Neutrophil (primary cell): ENCODE results near the gene CNTNAP2.

ENCODE experiments used
- H3K27ac ChIP-seq: fragments of 200-600 bp; sonication (generic); 2 replicates; pipeline ENCODE4 v1.5.1; 2016; ENCODE audit warnings: mild to moderate bottlenecking, moderate library complexity
- H3K27me3 ChIP-seq: fragments of 200-600 bp; sonication (generic); 2 replicates; pipeline ENCODE4 v1.6.0; 2016; ENCODE audit warnings: mild to moderate bottlenecking
- H3K36me3 ChIP-seq: fragments of 200-600 bp; sonication (generic); 2 replicates; pipeline ENCODE4 v1.5.1; 2017
- H3K4me1 ChIP-seq, 2 experiments: fragments of 200-600 bp in 1 of 2; sonication (generic) in 1 of 2; 1 replicate in 1 of 2; 2 replicates in 1 of 2; pipeline versions ENCODE4 v1.5.1 to v1.6.1; 2013 to 2016; ENCODE audit warnings: low read depth in 1 of 2, low read length in 1 of 2, mild to moderate bottlenecking in 1 of 2, moderate library complexity in 1 of 2; ENCODE audit not compliant: control insufficient read depth in 1 of 2, insufficient read depth in 1 of 2
- H3K4me3 ChIP-seq, 2 experiments: fragments of 200-600 bp in 1 of 2; sonication (generic) in 1 of 2; 1 replicate in 1 of 2; 2 replicates in 1 of 2; pipeline ENCODE4 v1.5.1; 2013 to 2016; ENCODE audit warnings: low read depth in 1 of 2, low read length in 1 of 2, mild to moderate bottlenecking in 1 of 2, moderate library complexity in 1 of 2
- H3K9me3 ChIP-seq: fragments of 200-600 bp; sonication (generic); 2 replicates; pipeline ENCODE4 v1.5.1; 2016
- CTCF ChIP-seq: fragments of 200-600 bp; sonication (generic); IDR thresholded peaks from 2 replicates; pipeline ENCODE4 v1.5.1; 2016; ENCODE audit warnings: antibody characterized with exemption

The CNTNAP2 gene

DNA sequence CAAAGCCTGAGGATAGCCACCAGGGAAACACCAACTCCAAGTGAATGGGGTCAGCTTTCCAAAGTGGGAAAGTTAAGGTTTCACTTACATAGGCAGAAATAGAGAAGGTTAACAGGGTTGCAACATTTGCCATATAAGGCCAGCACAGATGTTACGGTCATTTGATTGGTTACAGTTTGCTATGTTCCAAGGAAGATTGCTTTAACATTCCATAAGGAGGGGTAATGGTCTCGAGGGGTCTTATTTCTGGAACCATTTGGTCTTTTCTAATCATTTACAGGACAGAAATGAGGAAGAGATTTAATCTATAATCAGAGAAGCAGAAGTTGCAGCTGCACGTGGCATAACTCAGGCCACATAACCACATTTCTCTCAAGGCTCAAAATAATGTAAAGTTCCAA lies 1794.6 kb downstream of the CNTNAP2 start:
- no peak for TF ChIP-seq CTCF
- no peaks in the 10 kb centered on the region for H3K27me3 ChIP-seq
- no peak overlapping the region for H3K4me3 ChIP-seq
- H3K36me3 ChIP-seq = no peaks in the 10 kb centered on the region
- H3K27ac ChIP-seq = no peak overlapping the region
- H3K4me1 ChIP-seq = no peaks in the 10 kb centered on the region
- no peaks in the 10 kb centered on the region for H3K9me3 ChIP-seq

- no peaks in the 10 kb centered on the region for H3K27me3 ChIP-seq
- H3K9me3 ChIP-seq = no peaks in the 10 kb centered on the region
- no peak for TF ChIP-seq CTCF
- H3K27ac ChIP-seq = no peak overlapping the region
- H3K4me1 ChIP-seq = no peaks in the 10 kb centered on the region
- H3K4me3 ChIP-seq = no peak overlapping the region
- H3K36me3 ChIP-seq = no peaks in the 10 kb centered on the region
Observed at GRCh38 chr7:147912291-147912690, 1795.7 kb downstream of the CNTNAP2 start.

- H3K4me1 ChIP-seq = no peaks in the 10 kb centered on the region
- no peak for TF ChIP-seq CTCF
- H3K36me3 ChIP-seq = no peaks in the 10 kb centered on the region
- H3K27ac ChIP-seq = no peak overlapping the region
- H3K9me3 ChIP-seq = no peaks in the 10 kb centered on the region
- H3K4me3 ChIP-seq = no peak overlapping the region
- no peaks in the 10 kb centered on the region for H3K27me3 ChIP-seq
Observed at GRCh38 chr7:147912946-147913638, 1796.5 kb downstream of the CNTNAP2 start.

GRCh38 chr7:147915781-147916180 lies 1799.2 kb downstream of the CNTNAP2 start:
- Histone ChIP-seq H3K4me1 (no peaks in the 10 kb centered on the region), H3K4me3 (no peak overlapping the region), H3K27ac (no peak overlapping the region), H3K27me3 (no peaks in the 10 kb centered on the region), H3K36me3 (no peaks in the 10 kb centered on the region), H3K9me3 (no peaks in the 10 kb centered on the region)
- TF ChIP-seq CTCF = no peak

DNA sequence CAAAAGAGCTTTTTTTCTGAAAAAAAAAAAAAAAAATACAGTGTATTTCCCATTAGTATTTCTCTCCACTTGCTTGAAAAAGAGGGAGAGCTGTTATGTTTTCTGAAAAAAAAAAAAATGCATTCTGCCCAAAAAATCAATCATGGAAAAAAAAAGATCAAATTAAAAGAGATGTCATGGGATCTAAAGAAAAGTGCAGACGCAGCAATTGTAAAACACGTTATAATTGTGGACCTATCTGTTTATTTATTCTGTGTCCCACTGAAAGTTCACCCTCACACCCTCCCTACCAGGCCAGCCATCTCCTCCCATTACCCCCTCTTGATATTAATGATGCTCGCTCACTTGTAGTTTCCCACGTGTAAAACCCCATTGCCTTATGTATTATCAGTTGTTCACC lies 1800.0 kb downstream of the CNTNAP2 start:
- Histone ChIP-seq H3K27me3 (no peaks in the 10 kb centered on the region), H3K4me1 (no peaks in the 10 kb centered on the region), H3K27ac (no peak overlapping the region), H3K36me3 (no peaks in the 10 kb centered on the region), H3K9me3 (no peaks in the 10 kb centered on the region), H3K4me3 (no peak overlapping the region)
- no peak for TF ChIP-seq CTCF
